GM18505 (cell line): ENCODE data around the gene GATD1.

ENCODE experiments used
- ATAC-seq: cut with Tn5 transposase; IDR thresholded peaks from one replicate; pipeline ENCODE4 v1.9.1; 2021; ENCODE audit not compliant: unreplicated experiment
- POLR2A ChIP-seq: IDR thresholded peaks from 4 replicates; pipeline ENCODE4 v1.6.1; 2011; ENCODE audit warnings: borderline replicate concordance; ENCODE audit not compliant: insufficient read depth, insufficient read length; ENCODE audit errors: extremely low read depth

GATD1 gene

GRCh38 chr11:819129-819931 lies 42.0 kb upstream of the GATD1 start:
- TF ChIP-seq POLR2A: peak; percentile 90
- peak; percentile 62 for ATAC-seq

GRCh38 chr11:818396-819128 lies 41.3 kb upstream of the GATD1 start, which contains the start of gene PNPLA2:
PNPLA2 (plus strand) TSS chr11:818914; CDS start chr11:819719, 805 bp downstream.
- TF ChIP-seq POLR2A: no peak
- no peak for ATAC-seq

- ATAC-seq: no peak
- TF ChIP-seq POLR2A: no peak
Measured at GRCh38 chr11:816433-816779, 39.1 kb upstream of the GATD1 start.

- TF ChIP-seq POLR2A: no peak
- no peak for ATAC-seq
Measured at GRCh38 chr11:815675-816432, 38.6 kb upstream of the GATD1 start.

- peak; percentile 58 for TF ChIP-seq POLR2A
- no peak for ATAC-seq
Measured at GRCh38 chr11:813456-814096, 36.3 kb upstream of the GATD1 start.

GRCh38 chr11:813072-813455 lies 35.8 kb upstream of the GATD1 start:
- TF ChIP-seq POLR2A: no peak
- ATAC-seq: no peak

GRCh38 chr11:812390-812789 lies 35.1 kb upstream of the GATD1 start:
- no peak for TF ChIP-seq POLR2A
- no peak for ATAC-seq

GRCh38 chr11:811446-812245 lies 34.4 kb upstream of the GATD1 start:
- no peak for TF ChIP-seq POLR2A
- ATAC-seq: no peak

- no peak for ATAC-seq
- TF ChIP-seq POLR2A: no peak
Measured at GRCh38 chr11:810040-810567, 32.8 kb upstream of the GATD1 start.

- ATAC-seq: peak; percentile 72
- TF ChIP-seq POLR2A: peak; percentile 90
Measured at GRCh38 chr11:809287-810039, 32.2 kb upstream of the GATD1 start, which contains the start of gene RPLP2. RPLP2 (plus strand) TSS chr11:809967; CDS start chr11:810235, 268 bp downstream.
